Osteoblast (primary cell): Measurements from ENCODE around the gene ANO7. TPM values are rescaled to one million over a fixed set of nuclear protein-coding genes. Genes with fewer than 3 reads are reported as not detected.

Experiments used
- DNase-seq: peaks from one replicate; pipeline ENCODE4 v3.0.0; 2011; ENCODE audit warnings: low spot score, mixed read lengths; ENCODE audit not compliant: insufficient read length; ENCODE audit errors: missing footprints
- H2AFZ ChIP-seq: 2 replicates; pipeline ENCODE4 v1.6.0; 2011; ENCODE audit warnings: mild to moderate bottlenecking, low read length
- H3K27ac ChIP-seq: 2 replicates; pipeline ENCODE4 v1.5.1; 2011; ENCODE audit warnings: mild to moderate bottlenecking, low read depth, low read length, moderate library complexity
- H3K27me3 ChIP-seq: 2 replicates; pipeline ENCODE4 v1.6.0; 2012; ENCODE audit warnings: mild to moderate bottlenecking, control low read depth, inconsistent platforms, low read length, moderate library complexity; ENCODE audit not compliant: insufficient read depth
- H3K36me3 ChIP-seq: 2 replicates; pipeline ENCODE4 v1.5.1; 2011; ENCODE audit warnings: mild to moderate bottlenecking, low read length, control low read depth, moderate library complexity; ENCODE audit not compliant: insufficient read depth
- H3K4me1 ChIP-seq: 2 replicates; pipeline ENCODE4 v1.5.1; 2011; ENCODE audit warnings: mild to moderate bottlenecking, low read length, control low read depth, moderate library complexity; ENCODE audit not compliant: insufficient read depth
- H3K4me2 ChIP-seq: 2 replicates; pipeline ENCODE4 v1.6.0; 2011; ENCODE audit warnings: mild to moderate bottlenecking, low read length; ENCODE audit not compliant: insufficient read depth
- H3K4me3 ChIP-seq: fragments of 200-600 bp; sonication (generic); 3 replicates; pipeline ENCODE4 v1.5.1; 2012; ENCODE audit warnings: mild to moderate bottlenecking, low read length, inconsistent platforms; ENCODE audit not compliant: insufficient read depth
- H3K79me2 ChIP-seq: 2 replicates; pipeline ENCODE4 v1.6.0; 2012; ENCODE audit warnings: mild to moderate bottlenecking, low read length, control low read depth, inconsistent platforms; ENCODE audit not compliant: insufficient read depth
- H3K9me3 ChIP-seq: 2 replicates; pipeline ENCODE4 v1.5.1; 2011; ENCODE audit warnings: low read depth, low read length, control low read depth
- H4K20me1 ChIP-seq: 2 replicates; pipeline ENCODE4 v1.6.0; 2012; ENCODE audit warnings: mild to moderate bottlenecking, low read length, control low read depth; ENCODE audit not compliant: insufficient read depth
- total RNA-seq: library from RNA; depleted of rRNA; stranded (reverse); fragments of >200 nt; gene quantifications from 2 replicates; pipeline ENCODE4 v1.2.3, GENCODE V29; 2012
- TF ChIP-seq, protein P1 (sequence below): IDR thresholded peaks from 2 replicates; pipeline ENCODE4 v1.5.1; 2011; ENCODE audit warnings: mild to moderate bottlenecking, low read depth, low read length, moderate library complexity; ENCODE audit errors: extremely low read depth

ANO7 gene
- total RNA-seq, 1 donor, result 1.8 TPM

GRCh38 chr2:241185961-241186360 lies 2.5 kb upstream of the ANO7 start:
- Histone ChIP-seq H3K27ac (no peak overlapping the region), H3K4me2 (no peak overlapping the region), H3K4me3 (no peak overlapping the region), H3K4me1 (no peaks in the 10 kb centered on the region), H4K20me1 (no peaks in the 10 kb centered on the region), H3K27me3 (peaks cover 4% of the 10 kb centered on the region), H3K9me3 (no peaks in the 10 kb centered on the region), H3K79me2 (no peaks in the 10 kb centered on the region), H2AFZ (no peak overlapping the region), H3K36me3 (no peaks in the 10 kb centered on the region)
- TF ChIP-seq, protein P1, sequence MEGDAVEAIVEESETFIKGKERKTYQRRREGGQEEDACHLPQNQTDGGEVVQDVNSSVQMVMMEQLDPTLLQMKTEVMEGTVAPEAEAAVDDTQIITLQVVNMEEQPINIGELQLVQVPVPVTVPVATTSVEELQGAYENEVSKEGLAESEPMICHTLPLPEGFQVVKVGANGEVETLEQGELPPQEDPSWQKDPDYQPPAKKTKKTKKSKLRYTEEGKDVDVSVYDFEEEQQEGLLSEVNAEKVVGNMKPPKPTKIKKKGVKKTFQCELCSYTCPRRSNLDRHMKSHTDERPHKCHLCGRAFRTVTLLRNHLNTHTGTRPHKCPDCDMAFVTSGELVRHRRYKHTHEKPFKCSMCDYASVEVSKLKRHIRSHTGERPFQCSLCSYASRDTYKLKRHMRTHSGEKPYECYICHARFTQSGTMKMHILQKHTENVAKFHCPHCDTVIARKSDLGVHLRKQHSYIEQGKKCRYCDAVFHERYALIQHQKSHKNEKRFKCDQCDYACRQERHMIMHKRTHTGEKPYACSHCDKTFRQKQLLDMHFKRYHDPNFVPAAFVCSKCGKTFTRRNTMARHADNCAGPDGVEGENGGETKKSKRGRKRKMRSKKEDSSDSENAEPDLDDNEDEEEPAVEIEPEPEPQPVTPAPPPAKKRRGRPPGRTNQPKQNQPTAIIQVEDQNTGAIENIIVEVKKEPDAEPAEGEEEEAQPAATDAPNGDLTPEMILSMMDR, result no peak
- peak; percentile 38 for DNase-seq

- H3K4me3 ChIP-seq, result no peak overlapping the region
- no peak overlapping the region for H2AFZ ChIP-seq
- H3K27me3 ChIP-seq, result peaks cover 4% of the 10 kb centered on the region
- H3K9me3 ChIP-seq, result no peaks in the 10 kb centered on the region
- no peak overlapping the region for H3K4me2 ChIP-seq
- H4K20me1 ChIP-seq, result no peaks in the 10 kb centered on the region
- TF ChIP-seq, protein P1, result no peak
- peak; percentile 85 for DNase-seq
- H3K36me3 ChIP-seq, result no peaks in the 10 kb centered on the region
- no peak overlapping the region for H3K27ac ChIP-seq
- H3K79me2 ChIP-seq, result no peaks in the 10 kb centered on the region
- H3K4me1 ChIP-seq, result no peaks in the 10 kb centered on the region
Measured at GRCh38 chr2:241187101-241187917, 1.2 kb upstream of the ANO7 start.

DNA sequence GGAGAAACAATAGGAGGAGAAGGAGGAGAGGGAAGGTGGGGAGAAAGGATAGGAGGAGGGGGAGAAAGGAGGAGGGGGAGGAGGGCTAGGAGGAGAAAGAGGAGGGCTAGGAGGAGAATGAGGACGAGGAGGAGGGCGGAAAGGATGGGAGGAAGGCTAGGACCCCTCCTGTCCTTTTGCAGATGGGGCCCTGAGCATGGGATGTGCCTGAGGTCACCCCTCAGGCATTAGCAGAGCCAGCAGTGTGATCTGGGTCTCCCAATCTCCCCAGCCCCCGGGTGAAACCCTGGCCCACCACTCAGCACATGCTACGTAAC lies 601 bp upstream of the ANO7 start:
- Histone ChIP-seq H3K27me3 (peaks cover 4% of the 10 kb centered on the region), H3K4me3 (no peak overlapping the region), H3K27ac (no peak overlapping the region), H3K9me3 (no peaks in the 10 kb centered on the region), H4K20me1 (no peaks in the 10 kb centered on the region), H3K4me2 (no peak overlapping the region), H3K4me1 (no peaks in the 10 kb centered on the region), H3K79me2 (no peaks in the 10 kb centered on the region), H3K36me3 (no peaks in the 10 kb centered on the region), H2AFZ (no peak overlapping the region)
- TF ChIP-seq, protein P1, result no peak
- DNase-seq, result peak; percentile 49

DNA sequence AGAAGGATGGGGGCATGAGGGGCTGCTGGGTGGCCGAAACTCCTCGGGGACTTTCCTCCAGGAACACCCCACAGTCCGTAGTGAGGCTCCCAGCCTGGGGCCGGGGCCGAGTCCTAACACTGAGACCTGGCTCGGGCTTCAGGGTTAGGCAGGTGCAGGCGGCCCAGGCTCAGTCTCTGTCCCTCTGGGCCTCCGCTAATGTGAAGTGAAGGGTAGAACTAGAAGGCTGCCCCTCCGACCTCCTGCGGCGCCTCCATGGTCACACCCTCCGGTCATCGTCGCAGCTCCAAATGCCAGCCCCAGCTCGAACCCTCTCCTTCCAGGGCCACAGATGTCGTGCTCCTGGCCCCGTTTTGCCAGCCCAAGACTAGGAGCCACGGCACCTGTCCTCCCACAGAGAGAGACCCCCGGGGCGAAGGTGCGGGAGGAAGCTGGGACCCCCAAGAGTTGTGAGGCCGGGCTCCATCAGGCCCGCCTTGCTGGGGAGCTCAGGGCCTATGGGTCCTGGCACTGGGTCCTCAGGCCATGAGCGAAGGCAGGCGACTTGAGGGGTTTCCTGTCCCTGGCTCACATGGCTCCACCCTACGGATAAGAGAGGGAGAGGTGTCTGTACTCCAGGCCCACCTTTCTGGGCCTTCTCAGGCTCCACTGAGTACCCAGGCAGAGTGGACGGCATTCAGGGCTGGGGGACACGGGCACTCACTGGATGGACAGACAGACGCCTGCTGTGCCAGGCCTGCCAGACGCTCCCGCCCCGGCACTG lies 797 bp downstream of the ANO7 start:
- Histone ChIP-seq H3K9me3 (no peaks in the 10 kb centered on the region), H3K27me3 (peaks cover 4% of the 10 kb centered on the region), H3K4me3 (no peak overlapping the region), H4K20me1 (no peaks in the 10 kb centered on the region), H3K4me2 (no peak overlapping the region), H3K4me1 (no peaks in the 10 kb centered on the region), H2AFZ (no peak overlapping the region), H3K36me3 (no peaks in the 10 kb centered on the region), H3K79me2 (no peaks in the 10 kb centered on the region), H3K27ac (no peak overlapping the region)
- peak; percentile 79 for DNase-seq
- TF ChIP-seq, protein P1, result no peak
